Activated naive CD4-positive, alpha-beta T cell treated with anti-CD3 and anti-CD28 coated beads for 36 hours (primary cell): Measurements from ENCODE around the gene SMAD6. TPM values are rescaled to one million over a fixed set of nuclear protein-coding genes. Genes with fewer than 3 reads are reported as not detected.

ENCODE experiments used
- CTCF ChIA-PET: fragments of 350-600 bp; sonication (Branson Sonifier 250); formaldehyde crosslinking; loops from one replicate; lab custom pipeline; 2021; ENCODE audit warnings: antibody characterized with exemption; lab: Charles Lee
- DNase-seq: peaks from one replicate; pipeline ENCODE4 v3.0.0-alpha.2; 2020
- H3K27ac Mint-ChIP-seq: one replicate; pipeline ENCODE4 v1.8.0; 2021; ENCODE audit warnings: mild to moderate bottlenecking, mixed read lengths
- H3K27me3 Mint-ChIP-seq: one replicate; pipeline ENCODE4 v1.8.0; 2021; ENCODE audit warnings: low read depth, mixed read lengths
- H3K36me3 Mint-ChIP-seq: one replicate; pipeline ENCODE4 v1.8.0; 2021; ENCODE audit warnings: low read depth, mixed read lengths
- H3K4me1 Mint-ChIP-seq: one replicate; pipeline ENCODE4 v1.8.0; 2021; ENCODE audit warnings: low read depth, mixed read lengths
- H3K4me3 Mint-ChIP-seq: one replicate; pipeline ENCODE4 v1.8.0; 2021; ENCODE audit warnings: mild to moderate bottlenecking, moderate library complexity, mixed read lengths
- H3K9me3 Mint-ChIP-seq: one replicate; pipeline ENCODE4 v1.8.0; 2021; ENCODE audit warnings: mixed read lengths
- intact Hi-C: fragments of 100-400 bp; cut with micrococcal nuclease; formaldehyde crosslinking; loops from one replicate; pipeline ENCODE4 v1.15.1; 2023
- total RNA-seq, 2 experiments: library from RNA; stranded (reverse); gene quantifications; one replicate each; pipeline ENCODE4 v1.2.3, GENCODE V29; 2021

Gene SMAD6
- total RNA-seq = under 1 TPM in 1 of 2 experiments, not detected in 1; 0.05 TPM

GRCh38 chr15:66702035-66702786 lies at the start of gene SMAD6:
SMAD6 (plus strand) TSS chr15:66702236; CDS start chr15:66703259, 1,023 bp downstream.
- Mint-ChIP-seq H3K27ac (peak within 1 kb of the TSS; percentile 12), H3K27me3 (peaks cover 13% of the 10 kb centered on the region), H3K4me1 (peaks cover 11% of the 10 kb centered on the region), H3K36me3 (no peaks in the 10 kb centered on the region), H3K4me3 (peak within 1 kb of the TSS; percentile 80), H3K9me3 (no peaks in the 10 kb centered on the region)
- CTCF ChIA-PET = interaction anchor here (0.7 to 1.1 kb wide), 2 partner anchors 88 to 97 kb away, joined by 3 to 4 read pairs; no protein-coding TSS in a partner anchor
- intact Hi-C loops = loop anchor here (1.0 to 10.0 kb wide), 4 partner anchors 47 to 1860 kb away; partner anchors contain the start of genes PLEKHO2 and ZWILCH
- peak; percentile 89 for DNase-seq

- H3K4me3 Mint-ChIP-seq = no peak overlapping the region
- DNase-seq = no peak
- intact Hi-C loops = loop anchor here (10.0 kb wide), 1 partner anchor 52 kb away; the partner anchor contains the start of gene SMAD6
- H3K27ac Mint-ChIP-seq = no peak overlapping the region
- CTCF ChIA-PET = no interaction called here
- no peaks in the 10 kb centered on the region for H3K27me3 Mint-ChIP-seq
- peaks cover 9% of the 10 kb centered on the region for H3K4me1 Mint-ChIP-seq
- no peaks in the 10 kb centered on the region for H3K9me3 Mint-ChIP-seq
- no peaks in the 10 kb centered on the region for H3K36me3 Mint-ChIP-seq
Observed at GRCh38 chr15:66652806-66653205, 49.2 kb upstream of the SMAD6 start.

- intact Hi-C loops = loop anchor here (10.0 kb wide), 1 partner anchor 51 kb away; the partner anchor contains the start of gene SMAD6
- H3K36me3 Mint-ChIP-seq = no peaks in the 10 kb centered on the region
- H3K4me1 Mint-ChIP-seq = peaks cover 9% of the 10 kb centered on the region
- no peaks in the 10 kb centered on the region for H3K9me3 Mint-ChIP-seq
- no peak overlapping the region for H3K4me3 Mint-ChIP-seq
- CTCF ChIA-PET = no interaction called here
- no peak for DNase-seq
- H3K27ac Mint-ChIP-seq = no peak overlapping the region
- no peaks in the 10 kb centered on the region for H3K27me3 Mint-ChIP-seq
Observed at GRCh38 chr15:66653398-66653797, 48.6 kb upstream of the SMAD6 start.

- CTCF ChIA-PET = interaction anchor here (0.9 kb wide), 1 partner anchor 19 kb away, joined by 4 read pairs; no protein-coding TSS in a partner anchor
- DNase-seq = no peak
- H3K4me1 Mint-ChIP-seq = peaks cover 9% of the 10 kb centered on the region
- H3K36me3 Mint-ChIP-seq = no peaks in the 10 kb centered on the region
- H3K27me3 Mint-ChIP-seq = no peaks in the 10 kb centered on the region
- intact Hi-C loops = loop anchor here (10.0 kb wide), 1 partner anchor 51 kb away; the partner anchor contains the start of gene SMAD6
- H3K9me3 Mint-ChIP-seq = no peaks in the 10 kb centered on the region
- no peak overlapping the region for H3K4me3 Mint-ChIP-seq
- no peak overlapping the region for H3K27ac Mint-ChIP-seq
Observed at GRCh38 chr15:66653852-66654251, 48.2 kb upstream of the SMAD6 start.

GRCh38 chr15:66654361-66654738 lies 47.7 kb upstream of the SMAD6 start:
- Mint-ChIP-seq H3K27me3 (no peaks in the 10 kb centered on the region), H3K27ac (no peak overlapping the region), H3K4me1 (peaks cover 9% of the 10 kb centered on the region), H3K9me3 (no peaks in the 10 kb centered on the region), H3K4me3 (no peak overlapping the region), H3K36me3 (no peaks in the 10 kb centered on the region)
- DNase-seq = no peak
- intact Hi-C loops = loop anchor here (10.0 kb wide), 1 partner anchor 50 kb away; the partner anchor contains the start of gene SMAD6
- CTCF ChIA-PET = interaction anchor here (0.9 kb wide), 1 partner anchor 19 kb away, joined by 4 read pairs; no protein-coding TSS in a partner anchor

- intact Hi-C loops = loop anchor here (10.0 kb wide), 1 partner anchor 50 kb away; the partner anchor contains the start of gene SMAD6
- H3K4me1 Mint-ChIP-seq = peaks cover 9% of the 10 kb centered on the region
- H3K27ac Mint-ChIP-seq = no peak overlapping the region
- no peaks in the 10 kb centered on the region for H3K36me3 Mint-ChIP-seq
- no peak overlapping the region for H3K4me3 Mint-ChIP-seq
- H3K9me3 Mint-ChIP-seq = no peaks in the 10 kb centered on the region
- no peaks in the 10 kb centered on the region for H3K27me3 Mint-ChIP-seq
- CTCF ChIA-PET = interaction anchor here (0.9 kb wide), 1 partner anchor 20 kb away, joined by 4 read pairs; no protein-coding TSS in a partner anchor
- peak; percentile 56 for DNase-seq
Observed at GRCh38 chr15:66654739-66655375, 47.2 kb upstream of the SMAD6 start.

- Mint-ChIP-seq H3K36me3 (no peaks in the 10 kb centered on the region), H3K27ac (no peak overlapping the region), H3K9me3 (no peaks in the 10 kb centered on the region), H3K4me1 (peaks cover 9% of the 10 kb centered on the region), H3K27me3 (no peaks in the 10 kb centered on the region), H3K4me3 (peak overlapping the region; percentile 46)
- CTCF ChIA-PET = no interaction called here
- DNase-seq = no peak
- intact Hi-C loops = loop anchor here (10.0 kb wide), 1 partner anchor 49 kb away; the partner anchor contains the start of gene SMAD6
Observed at GRCh38 chr15:66655511-66655910, 46.5 kb upstream of the SMAD6 start.

GRCh38 chr15:66655997-66656396 lies 46.0 kb upstream of the SMAD6 start:
- no peak overlapping the region for H3K4me3 Mint-ChIP-seq
- no peak for DNase-seq
- H3K36me3 Mint-ChIP-seq = no peaks in the 10 kb centered on the region
- H3K4me1 Mint-ChIP-seq = peaks cover 9% of the 10 kb centered on the region
- no peaks in the 10 kb centered on the region for H3K27me3 Mint-ChIP-seq
- CTCF ChIA-PET = no interaction called here
- H3K27ac Mint-ChIP-seq = no peak overlapping the region
- no peaks in the 10 kb centered on the region for H3K9me3 Mint-ChIP-seq
- intact Hi-C loops = loop anchor here (10.0 kb wide), 1 partner anchor 49 kb away; the partner anchor contains the start of gene SMAD6

- Mint-ChIP-seq H3K9me3 (no peaks in the 10 kb centered on the region), H3K36me3 (no peaks in the 10 kb centered on the region), H3K4me1 (peaks cover 9% of the 10 kb centered on the region), H3K27ac (no peak overlapping the region), H3K4me3 (no peak overlapping the region), H3K27me3 (no peaks in the 10 kb centered on the region)
- CTCF ChIA-PET = no interaction called here
- DNase-seq = no peak
- intact Hi-C loops = loop anchor here (10.0 kb wide), 1 partner anchor 47 kb away; the partner anchor contains the start of gene SMAD6
Observed at GRCh38 chr15:66657185-66658020, 44.6 kb upstream of the SMAD6 start.

- no peak for DNase-seq
- CTCF ChIA-PET = no interaction called here
- Mint-ChIP-seq H3K4me3 (no peak overlapping the region), H3K36me3 (no peaks in the 10 kb centered on the region), H3K27ac (no peak overlapping the region), H3K9me3 (no peaks in the 10 kb centered on the region), H3K27me3 (no peaks in the 10 kb centered on the region), H3K4me1 (peaks cover 9% of the 10 kb centered on the region)
- intact Hi-C loops = loop anchor here (10.0 kb wide), 1 partner anchor 47 kb away; the partner anchor contains the start of gene SMAD6
Observed at GRCh38 chr15:66658044-66658443, 44.0 kb upstream of the SMAD6 start.

- Mint-ChIP-seq H3K27me3 (no peaks in the 10 kb centered on the region), H3K36me3 (no peaks in the 10 kb centered on the region), H3K9me3 (no peaks in the 10 kb centered on the region), H3K4me1 (peaks cover 9% of the 10 kb centered on the region), H3K27ac (no peak overlapping the region), H3K4me3 (no peak overlapping the region)
- intact Hi-C loops = loop anchor here (10.0 kb wide), 1 partner anchor 46 kb away; the partner anchor contains the start of gene SMAD6
- CTCF ChIA-PET = no interaction called here
- no peak for DNase-seq
Observed at GRCh38 chr15:66658855-66659254, 43.2 kb upstream of the SMAD6 start.
